CD8-positive, alpha-beta memory T cell (primary cell): Measurements from ENCODE around the gene RBCK1. TPM values are rescaled to one million over a fixed set of nuclear protein-coding genes. Genes with fewer than 3 reads are reported as not detected.

ENCODE experiments used
- CTCF ChIA-PET: fragments of 350-600 bp; sonication (Branson Sonifier 250); formaldehyde crosslinking; loops from one replicate; lab custom pipeline; 2021; ENCODE audit warnings: antibody characterized with exemption; lab: Charles Lee
- POLR2A ChIA-PET: fragments of 350-600 bp; sonication (Branson Sonifier 250); formaldehyde crosslinking; loops from one replicate; lab custom pipeline; 2021; ENCODE audit warnings: antibody characterized with exemption; lab: Charles Lee
- DNase-seq, 5 donors: peaks; one replicate each; pipeline versions ENCODE4 v3.0.0 to v3.0.0-alpha.2; 2020 to 2022; ENCODE audit warnings: mixed read lengths in 1 of 5
- H3K27ac ChIP-seq: one replicate; pipeline ENCODE4 v1.7.0; 2013; ENCODE audit warnings: low read depth, mild to moderate bottlenecking, low read length, moderate library complexity
- H3K27me3 ChIP-seq: 2 replicates; pipeline ENCODE4 v1.7.0; 2013; ENCODE audit warnings: low read length, mild to moderate bottlenecking; ENCODE audit not compliant: insufficient read depth, poor library complexity, severe bottlenecking
- H3K36me3 ChIP-seq: 2 replicates; pipeline ENCODE4 v1.7.0; 2013; ENCODE audit warnings: mild to moderate bottlenecking, low read length, moderate library complexity; ENCODE audit not compliant: insufficient read depth
- H3K4me1 ChIP-seq: 2 replicates; pipeline ENCODE4 v1.7.0; 2013; ENCODE audit warnings: mild to moderate bottlenecking, low read length, moderate library complexity; ENCODE audit not compliant: insufficient read depth
- H3K4me3 ChIP-seq: 2 replicates; pipeline ENCODE4 v1.7.0; 2013; ENCODE audit warnings: mild to moderate bottlenecking, low read length
- H3K9me3 ChIP-seq: 2 replicates; pipeline ENCODE4 v1.7.0; 2013; ENCODE audit warnings: mild to moderate bottlenecking, low read length
- H3K27ac Mint-ChIP-seq, 8 donors: one replicate each; pipeline ENCODE4 v1.8.0; 2020 to 2021; ENCODE audit warnings: mixed read lengths in 8 of 8, mild to moderate bottlenecking in 6 of 8, inconsistent platforms in 3 of 8, moderate library complexity in 3 of 8
- H3K27me3 Mint-ChIP-seq, 2 donors: one replicate each; pipeline ENCODE4 v1.8.0; 2020 to 2021; ENCODE audit warnings: mixed read lengths in 2 of 2, mild to moderate bottlenecking in 1 of 2, moderate library complexity in 1 of 2
- H3K36me3 Mint-ChIP-seq, 3 donors: one replicate each; pipeline ENCODE4 v1.8.0; 2020 to 2021; ENCODE audit warnings: mixed read lengths in 3 of 3, inconsistent platforms in 1 of 3, mild to moderate bottlenecking in 1 of 3
- H3K4me1 Mint-ChIP-seq, 3 donors: one replicate each; pipeline ENCODE4 v1.8.0; 2020 to 2021; ENCODE audit warnings: mixed read lengths in 3 of 3, inconsistent platforms in 1 of 3, mild to moderate bottlenecking in 1 of 3
- H3K4me3 Mint-ChIP-seq, 7 donors: one replicate each; pipeline ENCODE4 v1.8.0; 2020 to 2021; ENCODE audit warnings: mixed read lengths in 7 of 7, mild to moderate bottlenecking in 6 of 7, moderate library complexity in 4 of 7, inconsistent platforms in 2 of 7
- H3K9me3 Mint-ChIP-seq, 5 donors: one replicate each; pipeline ENCODE4 v1.8.0; 2020 to 2022; ENCODE audit warnings: mixed read lengths in 5 of 5, mild to moderate bottlenecking in 3 of 5, moderate library complexity in 2 of 5, inconsistent platforms in 1 of 5
- polyA plus RNA-seq: library from polyadenylated mRNA; unstranded; fragments of 300-500 nt; fragmentation: Illumina TruSeq; gene quantifications from one replicate; pipeline ENCODE4 v1.2.3, GENCODE V29; 2021
- total RNA-seq, 2 experiments: library from RNA; stranded (reverse); gene quantifications; one replicate each; pipeline ENCODE4 v1.2.3, GENCODE V29; 2021

The RBCK1 gene
- 10 to 100 TPM; 83.7 to 90.5 TPM for total RNA-seq
- 95.7 TPM for polyA plus RNA-seq

DNA sequence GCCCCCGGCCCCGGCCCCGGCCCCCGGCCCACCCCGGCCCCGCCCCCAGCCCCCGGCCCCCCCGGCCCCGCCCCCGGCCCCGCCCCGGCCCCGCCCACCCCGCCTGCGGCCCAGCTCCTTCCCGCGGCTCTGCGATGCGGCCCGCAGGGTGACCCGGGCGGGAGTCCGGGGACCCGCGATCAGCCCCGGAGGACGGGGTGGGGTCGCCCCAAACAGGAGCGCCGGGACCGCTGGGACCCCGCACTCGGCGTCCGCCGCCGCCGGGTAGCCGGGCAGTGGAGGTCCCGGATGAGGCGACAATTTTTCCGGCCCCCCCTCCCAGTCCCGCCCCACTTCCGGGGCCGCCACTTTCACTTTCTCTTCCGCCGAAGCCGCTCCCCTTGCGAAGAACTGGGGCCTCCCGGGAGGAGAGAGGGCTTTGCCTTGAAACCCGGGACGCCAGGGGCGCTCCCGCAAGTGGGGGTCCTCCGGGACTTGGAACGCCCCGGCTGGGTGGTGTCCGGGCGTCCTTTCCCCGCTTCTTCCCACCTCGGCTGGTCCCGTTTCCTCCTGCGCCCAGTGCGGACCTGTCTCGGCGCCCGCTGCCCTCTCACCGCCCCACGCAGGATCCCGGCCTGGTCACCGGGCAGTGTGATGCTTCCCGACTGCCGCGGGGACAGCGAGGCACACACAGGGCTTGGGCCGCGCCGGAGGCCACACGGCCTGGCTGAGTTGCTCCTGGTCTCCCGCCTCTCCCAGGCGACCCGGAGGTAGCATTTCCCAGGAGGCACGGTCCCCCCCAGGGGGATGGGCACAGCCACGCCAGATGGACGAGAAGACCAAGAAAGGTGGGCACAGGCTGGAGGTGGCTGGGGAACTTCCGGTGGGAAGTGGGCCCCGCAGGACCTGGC lies at the start of gene RBCK1:
Gene RBCK1, plus strand, starts transcription at position 347 of the 890 bp plus-strand sequence. Its CDS starts 459 bp downstream, at position 806.
- Histone ChIP-seq H3K4me3 (peak within 1 kb of the TSS; percentile 69), H3K9me3 (no peaks in the 10 kb centered on the region), H3K27me3 (no peaks in the 10 kb centered on the region), H3K27ac (peak within 1 kb of the TSS; percentile 92), H3K36me3 (peaks cover 3% of the 10 kb centered on the region), H3K4me1 (peaks cover 26% of the 10 kb centered on the region)
- H3K9me3 Mint-ChIP-seq, result no peaks in the 10 kb centered on the region
- peaks cover 0 to 1% of the 10 kb centered on the region in 2 donors for H3K27me3 Mint-ChIP-seq
- DNase-seq, result peak; percentile 83 to 93 (median 91)
- H3K4me3 Mint-ChIP-seq, result peak within 1 kb of the TSS; percentile 84 to 97 (median 93)
- POLR2A ChIA-PET, result interaction anchor here (0.6 to 1.0 kb wide), 3 partner anchors 15 to 30 kb away, joined by 3 to 6 read pairs (median 3); no protein-coding TSS in a partner anchor
- peaks cover 5 to 44% (median 11%) of the 10 kb centered on the region in 3 donors for H3K36me3 Mint-ChIP-seq
- peaks cover 44 to 51% (median 49%) of the 10 kb centered on the region in 3 donors for H3K4me1 Mint-ChIP-seq
- H3K27ac Mint-ChIP-seq, result peak within 1 kb of the TSS; percentile 87 to 99 (median 94)
- CTCF ChIA-PET, result interaction anchor here (1.0 to 2.2 kb wide), 3 partner anchors 26 to 59 kb away, joined by 3 to 17 read pairs (median 4); partner anchors contain the start of gene TRIB3

GRCh38 chr20:358891-359555 lies 49.1 kb upstream of the RBCK1 start:
- ChIA-PET CTCF (no interaction called here), POLR2A (no interaction called here)
- Mint-ChIP-seq H3K4me3 (no peak overlapping the region), H3K9me3 (no peaks in the 10 kb centered on the region), H3K27me3 (peaks cover 4 to 10% of the 10 kb centered on the region in 2 donors), H3K4me1 (peaks cover 0 to 5% (median 3%) of the 10 kb centered on the region in 3 donors), H3K36me3 (no peaks in the 10 kb centered on the region), H3K27ac (no peak overlapping the region)
- no peaks in the 10 kb centered on the region for H3K36me3 ChIP-seq
- peaks cover 8% of the 10 kb centered on the region for H3K4me1 ChIP-seq
- no peak overlapping the region for H3K4me3 ChIP-seq
- no peaks in the 10 kb centered on the region for H3K9me3 ChIP-seq
- no peak overlapping the region for H3K27ac ChIP-seq
- no peaks in the 10 kb centered on the region for H3K27me3 ChIP-seq
- no peak for DNase-seq

DNA sequence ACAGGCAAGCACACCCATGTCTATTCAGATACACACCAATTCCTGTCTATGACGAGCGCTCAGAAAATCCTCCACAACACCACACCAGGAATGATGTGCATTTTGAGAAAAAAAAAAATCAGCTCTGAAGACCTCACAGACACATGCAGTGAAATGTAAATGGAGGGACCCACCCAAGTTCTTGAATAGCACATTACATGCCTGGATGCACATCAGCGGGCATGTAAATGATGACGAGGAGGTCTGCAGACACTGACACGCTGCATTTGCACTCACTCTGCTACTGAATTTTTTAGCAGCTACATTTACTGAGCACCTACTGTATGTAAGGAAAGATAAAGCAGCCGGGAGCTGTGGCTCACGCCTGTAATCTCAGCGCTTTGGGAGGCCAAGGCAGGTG lies 46.5 kb upstream of the RBCK1 start:
- Mint-ChIP-seq H3K36me3 (no peaks in the 10 kb centered on the region), H3K27ac (no peak overlapping the region), H3K9me3 (no peaks in the 10 kb centered on the region), H3K4me3 (no peak overlapping the region), H3K27me3 (peaks cover 4 to 10% of the 10 kb centered on the region in 2 donors), H3K4me1 (peaks cover 0 to 5% (median 3%) of the 10 kb centered on the region in 3 donors)
- Histone ChIP-seq H3K9me3 (no peaks in the 10 kb centered on the region), H3K36me3 (no peaks in the 10 kb centered on the region), H3K27ac (no peak overlapping the region), H3K4me1 (peaks cover 23% of the 10 kb centered on the region), H3K4me3 (no peak overlapping the region), H3K27me3 (no peaks in the 10 kb centered on the region)
- POLR2A ChIA-PET, result no interaction called here
- CTCF ChIA-PET, result interaction anchor here (0.6 to 1.1 kb wide), 3 partner anchors 46 to 117 kb away, joined by 3 read pairs; no protein-coding TSS in a partner anchor
- DNase-seq, result no peak

DNA sequence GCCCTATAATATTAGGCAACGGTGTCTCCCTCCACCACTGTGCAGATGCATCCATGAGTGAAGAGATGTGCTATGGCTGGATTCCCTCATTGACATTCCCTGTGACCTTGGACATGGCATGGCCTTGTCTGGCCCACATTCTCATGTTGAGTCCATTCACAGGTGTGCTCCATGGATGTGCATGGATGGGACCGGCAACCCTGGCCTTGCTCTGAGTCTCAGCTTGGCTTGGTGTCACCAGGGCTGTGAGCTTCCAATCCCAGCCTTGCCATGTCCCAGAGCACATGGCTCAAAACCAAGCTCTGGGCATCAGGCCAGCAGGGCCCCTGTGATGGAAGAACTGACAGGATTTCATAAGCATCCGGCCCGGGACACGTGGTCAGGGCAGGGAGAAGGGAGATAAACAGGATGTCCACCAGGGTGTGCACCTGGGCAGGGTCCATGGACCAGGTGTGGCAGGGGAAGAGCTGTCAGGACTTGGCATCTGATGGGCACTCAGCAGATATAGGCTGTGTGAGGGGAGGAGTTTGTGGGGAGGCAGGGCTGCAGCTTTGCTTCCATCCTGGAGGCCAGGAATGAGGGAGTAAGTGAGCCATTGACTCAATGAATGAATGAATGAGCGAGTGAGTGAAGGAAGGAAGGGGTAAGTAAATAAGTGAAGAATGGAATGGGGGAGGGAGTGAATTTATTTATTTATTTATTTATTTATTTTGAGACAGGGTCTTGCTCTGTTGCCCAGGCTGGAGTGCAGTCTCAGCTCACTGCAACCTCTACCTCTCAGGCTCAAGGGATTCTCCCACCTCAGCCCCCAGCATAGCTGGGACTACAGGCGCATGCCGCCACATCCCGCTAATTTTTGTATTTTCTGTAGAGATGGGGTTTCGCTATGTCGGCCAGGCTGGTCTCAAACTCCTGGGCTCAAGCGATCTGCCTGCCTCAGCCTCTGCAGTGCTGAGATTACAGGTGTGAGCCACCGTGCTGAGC lies 45.5 kb upstream of the RBCK1 start:
- Histone ChIP-seq H3K4me1 (peaks cover 23% of the 10 kb centered on the region), H3K27ac (no peak overlapping the region), H3K36me3 (no peaks in the 10 kb centered on the region), H3K4me3 (no peak overlapping the region), H3K9me3 (no peaks in the 10 kb centered on the region), H3K27me3 (no peaks in the 10 kb centered on the region)
- H3K36me3 Mint-ChIP-seq, result no peaks in the 10 kb centered on the region
- ChIA-PET POLR2A (no interaction called here), CTCF (interaction anchor here (0.6 to 1.1 kb wide), 5 partner anchors 9 to 116 kb away, joined by 3 to 5 read pairs (median 3); no protein-coding TSS in a partner anchor)
- DNase-seq, result peak in 1 of 5 donors; percentile 42
- H3K27me3 Mint-ChIP-seq, result peaks cover 6 to 10% of the 10 kb centered on the region in 2 donors
- no peak overlapping the region for H3K4me3 Mint-ChIP-seq
- peak overlapping the region in 1 of 8 donors; percentile 30 for H3K27ac Mint-ChIP-seq
- no peaks in the 10 kb centered on the region for H3K9me3 Mint-ChIP-seq
- peaks cover 0 to 5% (median 3%) of the 10 kb centered on the region in 3 donors for H3K4me1 Mint-ChIP-seq

DNA sequence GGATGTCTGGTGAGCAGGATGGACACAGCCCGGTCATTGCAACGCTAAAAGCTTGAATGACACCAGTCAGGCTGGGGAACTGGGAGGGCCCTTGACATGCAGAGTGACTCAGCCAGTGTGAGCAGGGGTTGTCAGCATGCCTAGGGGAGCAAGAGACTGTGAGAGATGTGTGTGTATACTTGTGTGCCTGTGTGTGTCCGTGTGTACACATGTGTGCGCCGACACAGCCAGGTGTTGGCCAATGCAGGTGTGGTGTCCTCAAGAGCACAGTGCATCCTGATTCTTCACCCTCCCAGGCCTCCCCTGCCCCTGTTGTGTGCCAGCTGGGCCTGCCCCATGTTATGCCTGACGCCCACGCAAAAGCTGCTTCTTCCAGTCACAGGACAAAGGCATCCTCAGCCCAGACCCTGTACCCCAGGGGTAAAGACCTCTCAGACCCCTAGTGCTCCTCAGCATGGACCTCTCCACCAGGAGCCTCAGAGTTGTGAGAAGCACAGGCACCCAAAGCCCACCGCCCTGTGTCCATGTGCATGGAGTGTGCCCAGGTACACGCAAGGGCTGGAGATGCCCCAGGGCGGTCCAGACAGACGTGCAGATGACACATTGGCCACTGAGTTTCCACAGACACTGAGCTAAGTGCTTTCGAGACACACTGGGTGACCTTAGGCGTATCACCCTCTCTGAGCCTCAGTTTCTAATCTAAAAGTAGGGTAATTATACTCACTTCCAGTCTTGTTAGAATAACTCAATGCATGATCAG lies 44.6 kb upstream of the RBCK1 start:
- Histone ChIP-seq H3K9me3 (no peaks in the 10 kb centered on the region), H3K27me3 (no peaks in the 10 kb centered on the region), H3K36me3 (no peaks in the 10 kb centered on the region), H3K4me3 (no peak overlapping the region), H3K27ac (no peak overlapping the region), H3K4me1 (peaks cover 23% of the 10 kb centered on the region)
- ChIA-PET POLR2A (no interaction called here), CTCF (interaction anchor here (0.9 kb wide), 1 partner anchor 40 kb away, joined by 5 read pairs; no protein-coding TSS in a partner anchor)
- DNase-seq, result peak in 1 of 5 donors; percentile 26
- H3K27me3 Mint-ChIP-seq, result peaks cover 6 to 7% of the 10 kb centered on the region in 2 donors
- H3K9me3 Mint-ChIP-seq, result no peaks in the 10 kb centered on the region
- peak overlapping the region in 1 of 8 donors; percentile 30 for H3K27ac Mint-ChIP-seq
- no peaks in the 10 kb centered on the region for H3K36me3 Mint-ChIP-seq
- H3K4me1 Mint-ChIP-seq, result peaks cover 0 to 5% (median 3%) of the 10 kb centered on the region in 3 donors
- no peak overlapping the region for H3K4me3 Mint-ChIP-seq

GRCh38 chr20:364905-365794 lies 42.9 kb upstream of the RBCK1 start:
- Histone ChIP-seq H3K9me3 (no peaks in the 10 kb centered on the region), H3K4me3 (no peak overlapping the region)
- DNase-seq, result peak in 1 of 5 donors; percentile 24

More at GRCh38 chr20:364905-365794, 42.9 kb upstream of the RBCK1 start:
- H3K27ac Mint-ChIP-seq, result peak overlapping the region in 2 of 8 donors; percentile 11 to 44
- Histone ChIP-seq H3K4me1 (peaks cover 23% of the 10 kb centered on the region), H3K36me3 (no peaks in the 10 kb centered on the region), H3K27ac (peak overlapping the region; percentile 51), H3K27me3 (no peaks in the 10 kb centered on the region)
- no peaks in the 10 kb centered on the region for H3K9me3 Mint-ChIP-seq
- no peak overlapping the region for H3K4me3 Mint-ChIP-seq
- CTCF ChIA-PET, result interaction anchor here (1.1 kb wide), 1 partner anchor 17 kb away, joined by 3 read pairs; no protein-coding TSS in a partner anchor
- peaks cover 0 to 1% (median 0%) of the 10 kb centered on the region in 3 donors for H3K36me3 Mint-ChIP-seq
- POLR2A ChIA-PET, result no interaction called here
- peaks cover 0 to 5% (median 3%) of the 10 kb centered on the region in 3 donors for H3K4me1 Mint-ChIP-seq
- H3K27me3 Mint-ChIP-seq, result peaks cover 3% of the 10 kb centered on the region in 2 donors
